ENCODE data around the gene MYO18A.

Gene MYO18A

GRCh38 chr17:29024316-29024952 is 155.8 kb downstream of the MYO18A start:
- no peak for DNase-seq

- DNase-seq = no peak
Observed at GRCh38 chr17:29022074-29022473, 158.1 kb downstream of the MYO18A start.

- no peak for DNase-seq
Observed at GRCh38 chr17:29021226-29021625, 159.0 kb downstream of the MYO18A start.

All from suppressor macrophage (primary cell).